ENCODE data around the gene NEK4.

The NEK4 gene

GRCh38 chr3:52696830-52697631 lies 73.7 kb downstream of the NEK4 start:
- FAIRE-seq (no peak), DNase-seq (ENCODE audit: insufficient read length, low spot score) (no peak)
- TF ChIP-seq POLR2A (IDR thresholded peaks at IDR 0.05; ENCODE audit: low read depth, low read length): no peak

- no peak for TF ChIP-seq POLR2A (IDR thresholded peaks at IDR 0.05; ENCODE audit: low read depth, low read length)
These were observed 74.7 kb downstream of the NEK4 start for GRCh38 chr3:52695798-52696671.

GRCh38 chr3:52694528-52695189 lies 76.1 kb downstream of the NEK4 start:
- FAIRE-seq (no peak), DNase-seq (ENCODE audit: insufficient read length, low spot score) (no peak)
- no peak for TF ChIP-seq POLR2A (IDR thresholded peaks at IDR 0.05; ENCODE audit: low read depth, low read length)

More at GRCh38 chr3:52695798-52696671, 74.7 kb downstream of the NEK4 start:
- DNase-seq (ENCODE audit: insufficient read length, low spot score): no peak
- FAIRE-seq: no peak

GRCh38 chr3:52693071-52693470 lies 77.7 kb downstream of the NEK4 start:
- DNase-seq (ENCODE audit: insufficient read length, low spot score) (no peak), FAIRE-seq (no peak)
- TF ChIP-seq POLR2A (IDR thresholded peaks at IDR 0.05; ENCODE audit: low read depth, low read length): no peak

GRCh38 chr3:52690560-52690959 lies 80.2 kb downstream of the NEK4 start:
- DNase-seq (ENCODE audit: insufficient read length, low spot score) (no peak), FAIRE-seq (no peak)
- no peak for TF ChIP-seq POLR2A (IDR thresholded peaks at IDR 0.05; ENCODE audit: low read depth, low read length)

GRCh38 chr3:52689151-52689550 lies 81.6 kb downstream of the NEK4 start:
- DNase-seq (ENCODE audit: insufficient read length, low spot score): no peak
- no peak for FAIRE-seq
- TF ChIP-seq POLR2A (IDR thresholded peaks at IDR 0.05; ENCODE audit: low read depth, low read length): no peak

- FAIRE-seq (no peak), DNase-seq (ENCODE audit: insufficient read length, low spot score) (no peak)
- TF ChIP-seq POLR2A (IDR thresholded peaks at IDR 0.05; ENCODE audit: low read depth, low read length): no peak
These were observed 82.5 kb downstream of the NEK4 start for GRCh38 chr3:52688266-52688665.

- peak; percentile 96 for TF ChIP-seq POLR2A (IDR thresholded peaks at IDR 0.05; ENCODE audit: low read depth, low read length)
- DNase-seq (ENCODE audit: insufficient read length, low spot score) (peak; percentile 84), FAIRE-seq (peak; percentile 71)
These were observed 84.7 kb downstream of the NEK4 start, which contains the start of the genes GNL3 and PBRM1 for GRCh38 chr3:52685709-52686691. Gene GNL3, plus strand, starts transcription at chr3:52686032. Its CDS starts 61 bp downstream, at chr3:52686093. Gene PBRM1, minus strand, starts transcription at chr3:52685913.

- FAIRE-seq (no peak), DNase-seq (ENCODE audit: insufficient read length, low spot score) (peak; percentile 71)
- TF ChIP-seq POLR2A (IDR thresholded peaks at IDR 0.05; ENCODE audit: low read depth, low read length): no peak
These were observed 85.4 kb downstream of the NEK4 start for GRCh38 chr3:52685285-52685708.

GRCh38 chr3:52684184-52684583 lies 86.6 kb downstream of the NEK4 start:
- no peak for FAIRE-seq
- no peak for TF ChIP-seq POLR2A (IDR thresholded peaks at IDR 0.05; ENCODE audit: low read depth, low read length)
- no peak for DNase-seq (ENCODE audit: insufficient read length, low spot score)

- FAIRE-seq: no peak
- TF ChIP-seq POLR2A (IDR thresholded peaks at IDR 0.05; ENCODE audit: low read depth, low read length): no peak
- no peak for DNase-seq (ENCODE audit: insufficient read length, low spot score)
These were observed 87.1 kb downstream of the NEK4 start for GRCh38 chr3:52683611-52684010.

- DNase-seq (ENCODE audit: insufficient read length, low spot score): no peak
- FAIRE-seq: peak; percentile 81
- TF ChIP-seq POLR2A (IDR thresholded peaks at IDR 0.05; ENCODE audit: low read depth, low read length): no peak
These were observed 88.7 kb downstream of the NEK4 start for GRCh38 chr3:52682016-52682415.

- FAIRE-seq (no peak), DNase-seq (ENCODE audit: insufficient read length, low spot score) (no peak)
- TF ChIP-seq POLR2A (IDR thresholded peaks at IDR 0.05; ENCODE audit: low read depth, low read length): no peak
These were observed 89.1 kb downstream of the NEK4 start for GRCh38 chr3:52681596-52681995.

All from H54 (cell line).